ENCODE data around the gene HOXA5.

HOXA5 gene

GRCh38 chr7:27154901-27155815 lies 11.7 kb upstream of the HOXA5 start:
- Histone ChIP-seq H3K36me3 (ENCODE audit: low read depth) (no peaks in the 10 kb centered on the region), H3K4me3 (ENCODE audit: severe bottlenecking) (peak overlapping the region; percentile 46), H3K9me3 (ENCODE audit: severe bottlenecking) (no peaks in the 10 kb centered on the region), H3K27me3 (ENCODE audit: insufficient read depth, poor library complexity, severe bottlenecking) (no peaks in the 10 kb centered on the region), H3K4me1 (ENCODE audit: insufficient read depth, poor library complexity, severe bottlenecking) (peaks cover 8% of the 10 kb centered on the region), H3K27ac (ENCODE audit: poor library complexity, severe bottlenecking) (peak overlapping the region; percentile 62)
- no peak for TF ChIP-seq CTCF (IDR thresholded peaks at IDR 0.05; ENCODE audit: poor library complexity, severe bottlenecking)
- DNase-seq (ENCODE audit: low spot score) (peak; percentile 77), ATAC-seq (ENCODE audit: low read depth) (no peak)

GRCh38 chr7:27154369-27154768 lies 10.9 kb upstream of the HOXA5 start:
- peak overlapping the region; percentile 62 for H3K27ac ChIP-seq (ENCODE audit: poor library complexity, severe bottlenecking)
- no peaks in the 10 kb centered on the region for H3K36me3 ChIP-seq (ENCODE audit: low read depth)
- H3K4me1 ChIP-seq (ENCODE audit: insufficient read depth, poor library complexity, severe bottlenecking), result peaks cover 5% of the 10 kb centered on the region
- TF ChIP-seq CTCF (IDR thresholded peaks at IDR 0.05; ENCODE audit: poor library complexity, severe bottlenecking), result no peak
- H3K27me3 ChIP-seq (ENCODE audit: insufficient read depth, poor library complexity, severe bottlenecking), result no peaks in the 10 kb centered on the region
- ATAC-seq (ENCODE audit: low read depth), result no peak
- no peaks in the 10 kb centered on the region for H3K9me3 ChIP-seq (ENCODE audit: severe bottlenecking)
- peak; percentile 42 for DNase-seq (ENCODE audit: low spot score)
- no peak overlapping the region for H3K4me3 ChIP-seq (ENCODE audit: severe bottlenecking)

GRCh38 chr7:27153526-27153925 lies 10.0 kb upstream of the HOXA5 start:
- no peak overlapping the region for H3K27ac ChIP-seq (ENCODE audit: poor library complexity, severe bottlenecking)
- peaks cover 5% of the 10 kb centered on the region for H3K4me1 ChIP-seq (ENCODE audit: insufficient read depth, poor library complexity, severe bottlenecking)
- DNase-seq (ENCODE audit: low spot score) (no peak), ATAC-seq (ENCODE audit: low read depth) (no peak)
- H3K36me3 ChIP-seq (ENCODE audit: low read depth), result no peaks in the 10 kb centered on the region
- no peak overlapping the region for H3K4me3 ChIP-seq (ENCODE audit: severe bottlenecking)
- no peaks in the 10 kb centered on the region for H3K9me3 ChIP-seq (ENCODE audit: severe bottlenecking)
- no peak for TF ChIP-seq CTCF (IDR thresholded peaks at IDR 0.05; ENCODE audit: poor library complexity, severe bottlenecking)
- no peaks in the 10 kb centered on the region for H3K27me3 ChIP-seq (ENCODE audit: insufficient read depth, poor library complexity, severe bottlenecking)

GRCh38 chr7:27152816-27153442 lies 9.4 kb upstream of the HOXA5 start:
- Histone ChIP-seq H3K4me1 (ENCODE audit: insufficient read depth, poor library complexity, severe bottlenecking) (peaks cover 5% of the 10 kb centered on the region), H3K9me3 (ENCODE audit: severe bottlenecking) (no peaks in the 10 kb centered on the region), H3K4me3 (ENCODE audit: severe bottlenecking) (no peak overlapping the region), H3K27ac (ENCODE audit: poor library complexity, severe bottlenecking) (peak overlapping the region; percentile 85), H3K36me3 (ENCODE audit: low read depth) (no peaks in the 10 kb centered on the region), H3K27me3 (ENCODE audit: insufficient read depth, poor library complexity, severe bottlenecking) (no peaks in the 10 kb centered on the region)
- ATAC-seq (ENCODE audit: low read depth) (no peak), DNase-seq (ENCODE audit: low spot score) (peak; percentile 47)
- no peak for TF ChIP-seq CTCF (IDR thresholded peaks at IDR 0.05; ENCODE audit: poor library complexity, severe bottlenecking)
